ENCODE measurements around the gene RPGRIP1.
"Not testable (repeated sequence)": the region's sequence is repeated elsewhere in the genome, so short reads cannot be mapped to it uniquely, and the experiment has no call there.

- TF ChIP-seq MAX (CRISPR knock-in tag; IDR thresholded peaks at IDR 0.05); KDM4B (IDR thresholded peaks at IDR 0.05; ENCODE audit: borderline replicate concordance in 2 of 2, low read depth in 1 of 2); TAF1 (IDR thresholded peaks at IDR 0.05; ENCODE audit: control insufficient read depth, extremely low read depth, insufficient read depth, low read length, severe bottlenecking); CTCF (IDR thresholded peaks at IDR 0.05 in 2 of 3, conservative IDR thresholded peaks at IDR 0.05 in 1 of 3; ENCODE audit: insufficient read depth in 2 of 3, low read depth in 1 of 3, low read length in 3 of 3); GATAD2B (IDR thresholded peaks at IDR 0.05; ENCODE audit: borderline replicate concordance): not testable (repeated sequence)
- TF ChIP-seq, protein P1, sequence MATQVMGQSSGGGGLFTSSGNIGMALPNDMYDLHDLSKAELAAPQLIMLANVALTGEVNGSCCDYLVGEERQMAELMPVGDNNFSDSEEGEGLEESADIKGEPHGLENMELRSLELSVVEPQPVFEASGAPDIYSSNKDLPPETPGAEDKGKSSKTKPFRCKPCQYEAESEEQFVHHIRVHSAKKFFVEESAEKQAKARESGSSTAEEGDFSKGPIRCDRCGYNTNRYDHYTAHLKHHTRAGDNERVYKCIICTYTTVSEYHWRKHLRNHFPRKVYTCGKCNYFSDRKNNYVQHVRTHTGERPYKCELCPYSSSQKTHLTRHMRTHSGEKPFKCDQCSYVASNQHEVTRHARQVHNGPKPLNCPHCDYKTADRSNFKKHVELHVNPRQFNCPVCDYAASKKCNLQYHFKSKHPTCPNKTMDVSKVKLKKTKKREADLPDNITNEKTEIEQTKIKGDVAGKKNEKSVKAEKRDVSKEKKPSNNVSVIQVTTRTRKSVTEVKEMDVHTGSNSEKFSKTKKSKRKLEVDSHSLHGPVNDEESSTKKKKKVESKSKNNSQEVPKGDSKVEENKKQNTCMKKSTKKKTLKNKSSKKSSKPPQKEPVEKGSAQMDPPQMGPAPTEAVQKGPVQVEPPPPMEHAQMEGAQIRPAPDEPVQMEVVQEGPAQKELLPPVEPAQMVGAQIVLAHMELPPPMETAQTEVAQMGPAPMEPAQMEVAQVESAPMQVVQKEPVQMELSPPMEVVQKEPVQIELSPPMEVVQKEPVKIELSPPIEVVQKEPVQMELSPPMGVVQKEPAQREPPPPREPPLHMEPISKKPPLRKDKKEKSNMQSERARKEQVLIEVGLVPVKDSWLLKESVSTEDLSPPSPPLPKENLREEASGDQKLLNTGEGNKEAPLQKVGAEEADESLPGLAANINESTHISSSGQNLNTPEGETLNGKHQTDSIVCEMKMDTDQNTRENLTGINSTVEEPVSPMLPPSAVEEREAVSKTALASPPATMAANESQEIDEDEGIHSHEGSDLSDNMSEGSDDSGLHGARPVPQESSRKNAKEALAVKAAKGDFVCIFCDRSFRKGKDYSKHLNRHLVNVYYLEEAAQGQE (IDR thresholded peaks at IDR 0.05; ENCODE audit: borderline replicate concordance), result not testable (repeated sequence)
- TF ChIP-seq, protein P1 (CRISPR knock-in tag; IDR thresholded peaks at IDR 0.05; ENCODE audit: low read depth), result not testable (repeated sequence)
- TF ChIP-seq, protein P2, sequence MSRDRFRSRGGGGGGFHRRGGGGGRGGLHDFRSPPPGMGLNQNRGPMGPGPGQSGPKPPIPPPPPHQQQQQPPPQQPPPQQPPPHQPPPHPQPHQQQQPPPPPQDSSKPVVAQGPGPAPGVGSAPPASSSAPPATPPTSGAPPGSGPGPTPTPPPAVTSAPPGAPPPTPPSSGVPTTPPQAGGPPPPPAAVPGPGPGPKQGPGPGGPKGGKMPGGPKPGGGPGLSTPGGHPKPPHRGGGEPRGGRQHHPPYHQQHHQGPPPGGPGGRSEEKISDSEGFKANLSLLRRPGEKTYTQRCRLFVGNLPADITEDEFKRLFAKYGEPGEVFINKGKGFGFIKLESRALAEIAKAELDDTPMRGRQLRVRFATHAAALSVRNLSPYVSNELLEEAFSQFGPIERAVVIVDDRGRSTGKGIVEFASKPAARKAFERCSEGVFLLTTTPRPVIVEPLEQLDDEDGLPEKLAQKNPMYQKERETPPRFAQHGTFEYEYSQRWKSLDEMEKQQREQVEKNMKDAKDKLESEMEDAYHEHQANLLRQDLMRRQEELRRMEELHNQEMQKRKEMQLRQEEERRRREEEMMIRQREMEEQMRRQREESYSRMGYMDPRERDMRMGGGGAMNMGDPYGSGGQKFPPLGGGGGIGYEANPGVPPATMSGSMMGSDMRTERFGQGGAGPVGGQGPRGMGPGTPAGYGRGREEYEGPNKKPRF (IDR thresholded peaks at IDR 0.05; ENCODE audit: low read depth, low read length), result not testable (repeated sequence)
Observed at GRCh38 chr14:21286516-21286915, 6.6 kb downstream of the RPGRIP1 start.
